T-helper 1 cell treated with Interleukin-12 subunit alpha and Interleukin-12 subunit beta and Interleukin-4 antibody, amounts not matched to agents 30 μg/mL and 1 μg/mL, for 36 hours (primary cell): ENCODE results near the gene INTS12.

Experiments used
- H3K27ac Mint-ChIP-seq: one replicate; pipeline ENCODE4 v1.8.0; 2021; ENCODE audit warnings: mild to moderate bottlenecking, mixed read lengths
- H3K27me3 Mint-ChIP-seq: one replicate; pipeline ENCODE4 v1.8.0; 2021; ENCODE audit warnings: low read depth, mixed read lengths
- H3K36me3 Mint-ChIP-seq: one replicate; pipeline ENCODE4 v1.8.0; 2021; ENCODE audit warnings: low read depth, mixed read lengths
- H3K4me1 Mint-ChIP-seq: one replicate; pipeline ENCODE4 v1.8.0; 2021; ENCODE audit warnings: low read depth, mixed read lengths
- H3K4me3 Mint-ChIP-seq: one replicate; pipeline ENCODE4 v1.8.0; 2021; ENCODE audit warnings: mild to moderate bottlenecking, moderate library complexity, mixed read lengths
- H3K9me3 Mint-ChIP-seq: one replicate; pipeline ENCODE4 v1.8.0; 2021; ENCODE audit warnings: mixed read lengths

INTS12 gene

DNA sequence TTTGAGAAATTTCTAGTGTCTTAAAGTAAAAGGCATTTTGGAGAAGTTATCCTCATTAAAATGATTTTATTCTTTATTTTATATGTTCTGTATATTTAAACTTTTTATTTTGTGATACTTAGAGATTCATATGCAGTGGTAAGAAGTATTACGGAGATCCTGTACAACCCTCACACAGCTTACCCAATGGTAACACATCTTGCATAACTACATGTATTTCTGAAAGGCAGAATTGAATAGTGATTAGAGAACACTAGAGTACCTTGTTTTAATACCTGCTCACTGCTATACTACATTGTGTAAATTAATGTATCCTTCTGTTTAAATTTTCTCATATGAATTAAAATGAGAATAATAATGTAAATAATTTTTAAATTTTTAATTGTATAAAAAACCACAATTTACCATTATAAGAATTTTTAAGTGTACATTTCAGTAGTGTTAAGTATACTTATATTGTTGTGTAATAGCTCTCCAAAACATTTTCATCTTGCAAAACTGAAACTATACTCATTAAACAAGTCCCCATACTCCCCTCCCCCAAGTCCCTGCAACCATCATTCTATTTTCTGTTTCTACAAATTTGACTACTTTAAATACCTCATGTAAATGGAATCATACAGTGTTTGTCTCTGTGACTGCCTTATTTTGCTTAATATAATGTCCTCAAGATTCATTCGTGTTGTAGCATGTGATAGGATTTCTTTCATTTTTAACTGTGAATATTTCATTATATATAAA lies 45.4 kb downstream of the INTS12 start:
- Mint-ChIP-seq H3K27ac (no peak overlapping the region), H3K4me3 (no peak overlapping the region)

DNA sequence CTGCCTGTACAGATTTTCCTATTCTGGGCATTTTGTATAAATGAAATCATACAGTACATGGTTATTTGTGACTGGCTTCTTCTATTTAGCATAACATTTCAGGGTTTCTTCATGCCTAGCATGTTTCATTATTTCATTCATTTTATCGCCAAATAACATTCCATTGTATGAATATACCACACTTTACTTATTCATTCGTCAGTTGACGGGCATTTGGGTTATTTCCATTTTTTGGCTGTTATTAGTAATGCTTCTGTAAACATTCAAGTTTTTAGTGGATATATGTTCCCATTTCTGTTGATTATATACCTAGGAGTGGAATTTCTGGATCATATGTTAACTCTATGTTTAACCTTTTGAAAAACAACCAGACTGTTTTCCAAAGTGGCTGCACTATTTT lies 47.5 kb downstream of the INTS12 start:
- H3K27ac Mint-ChIP-seq = no peak overlapping the region
- no peaks in the 10 kb centered on the region for H3K36me3 Mint-ChIP-seq
- H3K27me3 Mint-ChIP-seq = no peaks in the 10 kb centered on the region
- no peak overlapping the region for H3K4me3 Mint-ChIP-seq
- no peaks in the 10 kb centered on the region for H3K4me1 Mint-ChIP-seq
- H3K9me3 Mint-ChIP-seq = no peaks in the 10 kb centered on the region

More for the DNA sequence above, 45.4 kb downstream of the INTS12 start:
- no peaks in the 10 kb centered on the region for H3K9me3 Mint-ChIP-seq
- no peaks in the 10 kb centered on the region for H3K27me3 Mint-ChIP-seq
- H3K36me3 Mint-ChIP-seq = no peaks in the 10 kb centered on the region
- no peaks in the 10 kb centered on the region for H3K4me1 Mint-ChIP-seq

DNA sequence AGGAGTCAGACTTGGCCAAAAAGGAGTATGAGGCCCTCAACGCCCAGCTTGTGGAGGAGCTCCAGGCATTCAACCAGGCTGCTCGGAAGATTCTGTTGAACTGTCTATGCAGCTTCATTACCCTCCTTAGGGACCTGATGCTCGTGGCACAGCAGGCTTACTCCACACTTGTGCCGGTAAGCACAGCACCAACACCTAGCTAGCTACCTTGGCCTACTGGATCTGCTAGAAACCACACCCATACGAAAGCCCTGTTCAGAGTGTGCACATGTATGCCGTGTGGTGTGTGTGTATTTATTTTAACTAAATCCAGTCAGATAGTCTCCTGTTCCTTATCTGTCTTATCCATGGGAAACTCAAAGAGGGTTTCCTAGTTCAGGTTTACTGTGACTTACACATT lies 49.3 kb downstream of the INTS12 start:
- no peak overlapping the region for H3K4me3 Mint-ChIP-seq
- no peaks in the 10 kb centered on the region for H3K36me3 Mint-ChIP-seq
- H3K4me1 Mint-ChIP-seq = no peaks in the 10 kb centered on the region
- no peaks in the 10 kb centered on the region for H3K9me3 Mint-ChIP-seq
- H3K27ac Mint-ChIP-seq = no peak overlapping the region
- H3K27me3 Mint-ChIP-seq = peaks cover 6% of the 10 kb centered on the region

DNA sequence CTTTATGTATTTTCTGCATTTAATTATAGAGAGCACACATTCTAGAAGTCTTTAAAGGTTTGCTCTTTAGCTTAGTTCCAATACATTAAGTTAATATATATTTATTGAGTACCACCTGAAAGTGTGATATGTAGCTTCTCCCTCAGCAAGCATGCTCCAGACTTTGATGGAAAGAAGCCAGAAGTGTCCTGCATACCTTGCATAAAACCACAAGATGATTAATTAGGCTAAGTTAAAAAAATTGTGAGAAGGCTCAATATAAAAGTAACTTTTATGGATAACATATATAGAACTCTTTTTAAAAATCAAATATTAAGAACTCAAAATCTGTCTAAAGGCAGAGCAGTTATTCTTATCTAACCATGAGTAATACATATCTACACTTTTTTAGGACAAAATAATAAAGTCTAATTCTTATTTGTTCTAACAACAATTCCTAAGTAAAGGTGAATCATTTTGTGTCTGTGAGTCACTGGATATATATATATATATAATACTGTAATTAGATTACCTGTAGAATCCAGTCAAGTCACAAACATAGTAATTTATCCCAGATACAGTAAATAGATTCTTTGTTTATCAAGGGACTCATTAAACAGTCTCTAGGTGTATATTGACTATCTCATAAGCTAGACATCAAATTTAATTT lies 51.2 kb downstream of the INTS12 start:
- Mint-ChIP-seq H3K9me3 (no peaks in the 10 kb centered on the region), H3K27ac (no peak overlapping the region), H3K4me3 (no peak overlapping the region), H3K27me3 (peaks cover 8% of the 10 kb centered on the region), H3K36me3 (no peaks in the 10 kb centered on the region), H3K4me1 (no peaks in the 10 kb centered on the region)

DNA sequence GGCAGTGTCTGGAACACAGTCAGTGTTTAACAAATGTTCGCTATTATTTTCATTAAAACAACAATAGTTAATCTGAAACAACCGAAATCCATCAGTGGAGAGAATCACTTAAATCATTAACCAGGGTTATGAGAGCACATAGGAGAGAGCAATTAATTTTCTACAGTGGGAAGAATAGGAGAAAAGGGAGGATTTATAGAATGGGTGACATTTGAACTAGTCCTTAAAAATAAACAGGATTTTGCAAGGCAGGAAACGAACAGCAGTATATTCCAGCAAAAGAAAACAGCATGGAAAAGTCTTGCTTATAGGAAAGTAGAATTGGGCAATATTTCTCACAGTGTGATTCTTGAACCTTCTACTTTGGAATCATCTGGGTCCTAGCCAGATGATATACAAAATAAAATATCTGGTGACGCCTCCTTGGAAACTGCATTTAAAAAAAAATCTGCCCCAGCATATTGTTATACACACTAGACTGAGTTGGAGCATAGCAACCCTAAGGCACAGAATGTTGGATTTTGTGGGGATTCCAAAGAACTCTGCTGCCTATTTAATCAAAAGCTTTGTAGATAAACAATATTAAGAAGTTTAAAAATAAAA lies 56.1 kb downstream of the INTS12 start:
- Mint-ChIP-seq H3K4me1 (no peaks in the 10 kb centered on the region), H3K36me3 (no peaks in the 10 kb centered on the region), H3K4me3 (no peak overlapping the region)

DNA sequence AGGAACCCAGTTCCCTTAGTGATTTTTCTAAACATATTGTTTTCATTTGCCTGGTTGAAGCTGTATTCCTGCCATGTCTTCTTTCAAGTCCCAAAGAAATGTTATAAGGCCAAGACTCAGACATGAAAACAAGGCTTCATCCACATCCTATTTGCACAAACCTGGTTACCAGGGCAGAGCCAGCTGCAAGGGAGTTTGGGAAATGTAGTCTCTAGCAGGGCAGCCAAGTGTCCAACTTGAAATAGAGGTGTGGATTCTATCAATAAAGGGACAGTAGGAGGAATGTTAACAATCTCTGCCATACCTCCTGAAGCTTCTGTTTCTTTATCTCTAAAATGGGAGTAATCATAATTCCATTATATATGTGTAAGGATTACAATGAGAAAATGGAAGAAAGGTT lies 56.6 kb downstream of the INTS12 start:
- H3K27me3 Mint-ChIP-seq = peaks cover 14% of the 10 kb centered on the region
- no peaks in the 10 kb centered on the region for H3K4me1 Mint-ChIP-seq
- no peak overlapping the region for H3K27ac Mint-ChIP-seq
- H3K4me3 Mint-ChIP-seq = no peak overlapping the region
- H3K36me3 Mint-ChIP-seq = no peaks in the 10 kb centered on the region
- H3K9me3 Mint-ChIP-seq = no peaks in the 10 kb centered on the region

More for the DNA sequence above, 56.1 kb downstream of the INTS12 start:
- Mint-ChIP-seq H3K9me3 (no peaks in the 10 kb centered on the region), H3K27ac (no peak overlapping the region), H3K27me3 (peaks cover 10% of the 10 kb centered on the region)

DNA sequence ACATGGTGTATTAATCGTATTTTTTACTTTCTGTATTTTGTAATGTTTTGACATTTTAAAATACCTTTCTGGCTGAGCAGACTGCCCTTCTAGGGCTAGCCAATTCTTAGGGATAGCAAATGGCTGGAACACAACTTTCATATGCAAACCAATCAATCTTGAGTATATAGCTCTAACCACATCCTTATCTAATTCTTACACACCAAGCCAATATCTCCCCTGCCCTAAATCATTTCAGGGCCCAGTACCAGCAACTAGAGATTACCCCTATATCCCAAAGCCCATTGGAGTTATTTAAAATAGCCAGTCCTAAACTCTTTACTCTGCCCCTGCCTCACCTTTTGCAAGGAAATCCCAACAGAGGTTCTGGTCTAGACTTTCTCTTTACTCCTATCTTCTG lies 58.3 kb downstream of the INTS12 start:
- Mint-ChIP-seq H3K27ac (no peak overlapping the region), H3K4me3 (no peak overlapping the region), H3K27me3 (peaks cover 14% of the 10 kb centered on the region), H3K9me3 (no peaks in the 10 kb centered on the region), H3K4me1 (no peaks in the 10 kb centered on the region), H3K36me3 (no peaks in the 10 kb centered on the region)

DNA sequence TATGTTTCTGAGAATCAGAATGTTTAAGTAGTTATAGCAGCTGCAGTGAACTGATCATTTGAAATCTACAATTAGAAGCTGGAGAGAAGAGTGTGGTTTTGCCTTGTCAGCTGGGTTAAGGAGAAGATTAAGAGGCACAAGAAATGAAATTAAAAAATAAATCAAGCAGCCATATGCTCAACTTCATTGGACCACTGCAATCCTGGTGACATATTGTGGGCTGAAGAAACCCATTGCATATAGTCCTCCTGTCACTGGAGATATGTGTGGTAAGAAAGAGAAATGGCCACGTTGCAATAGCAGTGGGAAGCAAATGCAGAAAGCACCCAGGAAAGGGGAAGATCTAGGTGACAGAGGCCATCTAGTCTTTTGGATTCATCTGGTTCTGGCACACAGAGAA lies 63.0 kb downstream of the INTS12 start:
- H3K27me3 Mint-ChIP-seq = peaks cover 9% of the 10 kb centered on the region
- no peaks in the 10 kb centered on the region for H3K4me1 Mint-ChIP-seq
- no peak overlapping the region for H3K27ac Mint-ChIP-seq
- H3K4me3 Mint-ChIP-seq = no peak overlapping the region
- no peaks in the 10 kb centered on the region for H3K36me3 Mint-ChIP-seq
- H3K9me3 Mint-ChIP-seq = no peaks in the 10 kb centered on the region

DNA sequence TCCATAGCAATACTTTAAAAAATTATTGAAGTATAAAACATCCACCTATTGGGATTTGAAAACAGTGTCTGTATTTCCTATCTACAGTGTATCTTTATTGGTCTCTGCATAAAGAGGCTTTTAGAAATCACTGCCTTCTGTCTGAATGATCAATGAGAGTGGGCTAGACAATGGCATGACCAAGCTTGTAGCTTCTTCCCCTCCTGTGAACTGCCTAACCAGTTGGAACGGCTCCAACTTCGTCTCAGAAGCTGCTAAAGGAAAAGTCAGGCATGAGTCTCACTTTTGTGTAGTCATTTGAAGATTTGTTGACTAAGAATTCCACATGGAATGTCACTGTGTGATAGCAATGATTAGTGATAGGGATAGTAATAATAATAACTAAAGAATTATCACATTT lies 64.2 kb downstream of the INTS12 start:
- no peaks in the 10 kb centered on the region for H3K4me1 Mint-ChIP-seq
- H3K27me3 Mint-ChIP-seq = peaks cover 16% of the 10 kb centered on the region
- H3K4me3 Mint-ChIP-seq = no peak overlapping the region
- no peaks in the 10 kb centered on the region for H3K36me3 Mint-ChIP-seq
- H3K27ac Mint-ChIP-seq = no peak overlapping the region
- H3K9me3 Mint-ChIP-seq = no peaks in the 10 kb centered on the region

DNA sequence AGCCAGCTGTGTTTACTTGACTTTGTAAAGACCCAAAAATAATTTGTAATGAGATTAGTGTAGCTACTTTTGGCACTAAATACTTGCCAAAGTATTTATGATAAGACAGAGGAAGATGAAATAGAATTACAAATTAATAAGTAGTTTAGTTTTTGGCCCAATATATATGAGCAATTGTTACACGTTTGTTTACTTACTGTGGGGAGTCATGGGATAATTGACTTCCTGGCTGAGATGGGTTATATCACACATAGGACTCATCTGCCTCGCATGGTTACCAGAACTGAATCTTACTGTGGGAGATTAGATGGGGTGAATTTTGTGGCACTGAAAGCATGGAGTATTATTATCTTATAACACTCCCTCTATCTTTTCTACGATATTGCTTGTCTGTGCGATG lies 66.6 kb downstream of the INTS12 start:
- Mint-ChIP-seq H3K9me3 (no peaks in the 10 kb centered on the region), H3K27me3 (peaks cover 12% of the 10 kb centered on the region), H3K4me3 (no peak overlapping the region), H3K27ac (no peak overlapping the region), H3K36me3 (no peaks in the 10 kb centered on the region), H3K4me1 (no peaks in the 10 kb centered on the region)

DNA sequence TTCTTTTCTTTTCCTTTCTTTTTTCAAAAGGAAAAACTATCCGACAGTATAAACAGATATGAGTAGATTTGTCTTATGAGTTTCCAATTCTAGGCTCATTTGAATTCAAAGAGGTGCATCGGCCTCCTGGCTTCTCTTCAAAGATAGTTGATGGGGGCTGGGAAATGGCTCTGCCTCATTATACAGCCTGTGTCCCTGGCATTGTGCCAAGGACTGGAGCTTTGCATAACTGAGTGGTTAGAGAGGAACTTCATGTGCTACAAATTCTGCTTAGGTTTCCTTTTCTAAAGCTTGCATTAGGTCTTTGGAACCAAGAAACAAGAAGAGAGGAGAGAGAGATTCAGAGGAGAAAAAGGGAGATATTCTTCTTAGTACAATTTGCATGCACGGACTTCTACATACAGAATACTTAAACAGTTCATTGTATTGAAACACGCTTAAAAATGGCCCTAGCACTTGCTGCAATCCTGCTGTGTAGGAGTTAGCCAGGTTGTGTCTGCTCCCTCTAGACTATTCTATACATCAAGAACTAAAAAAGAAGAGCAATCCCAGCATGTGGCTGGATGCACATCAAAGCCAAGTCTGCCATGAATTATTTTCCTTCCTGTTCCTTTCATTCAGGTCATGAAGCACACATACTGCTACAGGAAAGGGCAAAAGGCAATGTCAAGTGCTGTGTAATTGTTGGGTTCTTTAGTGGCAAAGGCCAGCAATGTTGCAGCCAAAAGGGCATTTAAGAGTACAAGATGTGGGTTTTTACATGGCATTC lies 70.9 kb downstream of the INTS12 start:
- no peaks in the 10 kb centered on the region for H3K4me1 Mint-ChIP-seq
- H3K36me3 Mint-ChIP-seq = no peaks in the 10 kb centered on the region
- H3K27ac Mint-ChIP-seq = no peak overlapping the region

DNA sequence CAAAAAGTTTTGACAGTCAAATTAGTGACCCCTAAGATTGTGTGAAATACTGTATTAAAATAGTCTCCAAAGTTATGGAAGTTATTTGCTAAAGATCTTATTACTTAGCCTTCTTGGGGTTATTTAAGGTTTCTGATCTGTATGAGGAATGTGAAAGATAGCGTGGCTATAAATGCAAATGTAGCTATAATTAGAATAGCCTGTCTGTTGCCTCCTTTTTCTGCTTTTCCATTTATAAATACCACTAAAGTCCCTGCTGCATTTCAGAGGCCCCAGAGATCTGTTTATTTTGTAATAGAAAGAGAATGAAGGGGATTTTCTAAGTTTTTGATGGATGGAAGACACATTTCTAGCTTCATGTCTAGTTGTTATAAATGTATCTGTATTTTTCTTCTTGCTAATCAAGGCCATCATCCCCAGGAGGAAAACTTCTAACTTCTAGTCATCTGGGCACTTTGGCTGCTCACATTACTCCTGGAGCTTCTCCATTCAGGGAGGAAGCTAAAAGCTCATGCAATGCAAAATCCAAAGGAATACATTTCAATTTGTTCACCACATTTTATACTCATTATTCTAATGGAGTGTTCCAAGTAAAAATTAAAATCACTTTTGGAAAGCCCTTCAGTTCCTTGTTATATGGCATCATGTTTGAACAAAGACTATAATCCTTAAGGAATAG lies 73.9 kb downstream of the INTS12 start:
- H3K4me1 Mint-ChIP-seq = no peaks in the 10 kb centered on the region
- peaks cover 4% of the 10 kb centered on the region for H3K27me3 Mint-ChIP-seq
- no peak overlapping the region for H3K27ac Mint-ChIP-seq
- no peaks in the 10 kb centered on the region for H3K36me3 Mint-ChIP-seq
- no peak overlapping the region for H3K4me3 Mint-ChIP-seq
- no peaks in the 10 kb centered on the region for H3K9me3 Mint-ChIP-seq

More for the DNA sequence above, 70.9 kb downstream of the INTS12 start:
- peaks cover 12% of the 10 kb centered on the region for H3K27me3 Mint-ChIP-seq
- H3K4me3 Mint-ChIP-seq = no peak overlapping the region
- no peaks in the 10 kb centered on the region for H3K9me3 Mint-ChIP-seq

DNA sequence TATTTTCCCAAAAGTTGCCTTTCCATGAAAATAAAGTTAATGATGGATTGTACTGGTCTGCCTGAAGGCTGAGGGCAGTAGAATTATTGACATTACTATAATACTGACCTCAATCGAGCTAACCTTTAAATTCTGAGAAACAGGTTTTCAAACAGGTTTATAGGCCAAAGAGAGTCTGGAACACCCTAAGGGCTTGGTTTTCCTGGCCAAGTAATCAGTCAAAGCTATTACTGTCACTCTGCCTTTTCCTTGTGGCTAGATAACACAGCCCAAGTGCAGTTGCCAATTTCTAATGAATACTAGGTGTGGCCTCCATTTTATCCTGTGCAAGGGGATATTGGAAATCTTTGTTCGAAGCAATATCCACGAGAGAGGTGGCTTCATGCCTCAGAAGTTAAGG lies 75.2 kb downstream of the INTS12 start:
- H3K27me3 Mint-ChIP-seq = peaks cover 8% of the 10 kb centered on the region
- H3K4me3 Mint-ChIP-seq = no peak overlapping the region
- no peak overlapping the region for H3K27ac Mint-ChIP-seq
- no peaks in the 10 kb centered on the region for H3K36me3 Mint-ChIP-seq
- H3K4me1 Mint-ChIP-seq = no peaks in the 10 kb centered on the region
- no peaks in the 10 kb centered on the region for H3K9me3 Mint-ChIP-seq
